Testis (tissue), 2 donors: ENCODE measurements around the gene IL6R.
"Not testable (repeated sequence)": the region's sequence is repeated elsewhere in the genome, so short reads cannot be mapped to it uniquely, and the experiment has no call there.

ENCODE experiments used
- CTCF ChIP-seq, 3 experiments: fragments of 450-650 bp in 2 of 3; fragments of 200-600 bp in 1 of 3; sonication (generic) in 1 of 3; IDR thresholded peaks; one replicate each; pipeline ENCODE4 v1.5.1; 2016 to 2019; ENCODE audit warnings: antibody characterized with exemption in 3 of 3, mild to moderate bottlenecking in 2 of 3, moderate library complexity in 1 of 3
- POLR2A ChIP-seq: fragments of 450-650 bp; IDR thresholded peaks from one replicate; pipeline ENCODE4 v1.6.1; 2017; ENCODE audit warnings: antibody characterized with exemption, mild to moderate bottlenecking, moderate library complexity

GRCh38 chr1:154422049-154422448, 16.9 kb downstream of the IL6R start:
- not testable (repeated sequence) for TF ChIP-seq CTCF (IDR thresholded peaks at IDR 0.05); POLR2A
